PC-9 (cell line): ENCODE measurements around the gene HESX1. TPM values are rescaled to one million over a fixed set of nuclear protein-coding genes. Genes with fewer than 3 reads are reported as not detected.

ENCODE experiments used
- BruUV-seq: library from RNA; stranded (reverse); fragments of 400-500 nt; replicated peaks from 2 replicates; lab custom pipeline; 2021; lab: Mats Ljungman, UMichigan
- CTCF ChIA-PET: fragments of 300-600 bp; sonication (Branson Sonifier 250); formaldehyde crosslinking; loops from one replicate; lab custom pipeline; 2022; ENCODE audit warnings: antibody characterized with exemption; lab: Charles Lee
- POLR2A ChIA-PET: fragments of 300-600 bp; sonication (Branson Sonifier 250); formaldehyde crosslinking; loops from one replicate; lab custom pipeline; 2022; ENCODE audit warnings: antibody characterized with exemption; ENCODE audit not compliant: unreplicated experiment; lab: Charles Lee
- DNase-seq, 2 experiments: peaks; one replicate each; pipeline versions ENCODE4 v3.0.0 to v3.0.0-alpha.2; 2015 to 2022; ENCODE audit warnings: mixed read lengths in 1 of 2
- H2AFZ ChIP-seq: fragments of 200-600 bp; sonication (generic); 2 replicates; pipeline ENCODE4 v1.8.1; 2017; ENCODE audit warnings: antibody characterized with exemption
- H3F3A ChIP-seq: fragments of 200-600 bp; sonication (generic); 2 replicates; pipeline ENCODE4 v1.8.1; 2017; ENCODE audit warnings: antibody characterized with exemption, mild to moderate bottlenecking, low read depth; ENCODE audit not compliant: insufficient read depth
- H3K27ac ChIP-seq: fragments of 200-600 bp; sonication (generic); 2 replicates; pipeline ENCODE4 v1.6.1; 2016; ENCODE audit warnings: mixed run types
- H3K27me3 ChIP-seq: fragments of 200-600 bp; sonication (generic); 2 replicates; pipeline ENCODE4 v1.6.1; 2016; ENCODE audit warnings: low read depth, mixed run types; ENCODE audit not compliant: insufficient read depth
- H3K36me3 ChIP-seq: fragments of 200-600 bp; sonication (generic); 2 replicates; pipeline ENCODE4 v1.6.1; 2016; ENCODE audit warnings: low read depth, mixed run types
- H3K4me1 ChIP-seq: fragments of 200-600 bp; sonication (generic); replicated peaks from 2 replicates; pipeline ENCODE4 v1.6.1; 2016; ENCODE audit warnings: mixed run types; ENCODE audit not compliant: insufficient read depth
- H3K4me2 ChIP-seq: fragments of 200-600 bp; sonication (generic); 2 replicates; pipeline ENCODE4 v1.6.1; 2017; ENCODE audit warnings: mixed run types
- H3K4me3 ChIP-seq: fragments of 200-600 bp; sonication (generic); 2 replicates; pipeline ENCODE4 v1.6.1; 2016; ENCODE audit warnings: mixed run types
- H3K79me2 ChIP-seq: fragments of 200-600 bp; sonication (generic); 2 replicates; pipeline ENCODE4 v1.6.1; 2017; ENCODE audit warnings: low read depth, mixed run types
- H3K9me2 ChIP-seq: fragments of 200-600 bp; sonication (generic); 2 replicates; pipeline ENCODE4 v1.8.1; 2017; ENCODE audit warnings: mild to moderate bottlenecking; ENCODE audit not compliant: insufficient read depth
- H3K9me3 ChIP-seq: fragments of 200-600 bp; sonication (generic); 2 replicates; pipeline ENCODE4 v1.8.1; 2016; ENCODE audit warnings: low read depth; ENCODE audit not compliant: insufficient read depth
- H4K20me1 ChIP-seq: fragments of 200-600 bp; sonication (generic); 2 replicates; pipeline ENCODE4 v1.8.1; 2017; ENCODE audit not compliant: insufficient read depth
- CTCF ChIP-seq: fragments of 200-600 bp; sonication (generic); conservative IDR thresholded peaks from 2 replicates; pipeline ENCODE4 v1.6.1; 2017; ENCODE audit warnings: mixed run types, antibody characterized with exemption, mild to moderate bottlenecking, moderate library complexity
- EZH2 ChIP-seq: fragments of 200-600 bp; sonication (generic); IDR thresholded peaks from 2 replicates; pipeline ENCODE4 v1.8.0; 2017; ENCODE audit warnings: antibody characterized with exemption, low read depth
- intact Hi-C: fragments of 100-400 bp; cut with micrococcal nuclease; formaldehyde crosslinking; loops from one replicate; pipeline ENCODE4 v1.10.0; 2022; ENCODE audit not compliant: unreplicated experiment
- total RNA-seq: library from RNA; stranded (reverse); gene quantifications from 2 replicates; pipeline ENCODE4 v1.2.3, GENCODE V29; 2021

The HESX1 gene
- total RNA-seq, 1 experiment from 2014 or later: 4.4 TPM

- Histone ChIP-seq H3K79me2 (no peaks in the 10 kb centered on the region), H4K20me1 (no peaks in the 10 kb centered on the region)
- DNase-seq: peak in 1 of 2 experiments; percentile 50
Observed at GRCh38 chr3:57221883-57222282, 22.1 kb upstream of the HESX1 start.

GRCh38 chr3:57206423-57206822 is 6.6 kb upstream of the HESX1 start:
- POLR2A ChIA-PET: no interaction called here
- Histone ChIP-seq H3K9me3 (no peaks in the 10 kb centered on the region), H4K20me1 (no peaks in the 10 kb centered on the region), H2AFZ (no peak overlapping the region), H3K27ac (no peak overlapping the region), H3K4me2 (no peak overlapping the region), H3K79me2 (no peaks in the 10 kb centered on the region), H3K9me2 (no peaks in the 10 kb centered on the region), H3K4me3 (no peak overlapping the region), H3K4me1 (no peaks in the 10 kb centered on the region), H3K36me3 (no peaks in the 10 kb centered on the region), H3K27me3 (no peaks in the 10 kb centered on the region), H3F3A (no peaks in the 10 kb centered on the region)
- intact Hi-C loops: no loop called here
- TF ChIP-seq EZH2 (no peak), CTCF (no peak)
- no TSS peak for BruUV-seq
- CTCF ChIA-PET: no interaction called here
- DNase-seq: no peak

More at GRCh38 chr3:57221883-57222282, 22.1 kb upstream of the HESX1 start:
- intact Hi-C loops: loop anchor here (10.0 kb wide), 2 partner anchors 117 to 217 kb away; no protein-coding TSS in a partner anchor
- TF ChIP-seq EZH2 (no peak), CTCF (peak; percentile 60)
- no peaks in the 10 kb centered on the region for H3K36me3 ChIP-seq
- ChIA-PET CTCF (no interaction called here), POLR2A (interaction anchor here (0.7 kb wide), 1 partner anchor 8 kb away, joined by 3 read pairs; no protein-coding TSS in a partner anchor)
- H3K4me2 ChIP-seq: no peak overlapping the region
- no peaks in the 10 kb centered on the region for H3K9me3 ChIP-seq
- no peaks in the 10 kb centered on the region for H3K27me3 ChIP-seq
- no peak overlapping the region for H2AFZ ChIP-seq
- H3F3A ChIP-seq: peaks cover 5% of the 10 kb centered on the region
- peaks cover 9% of the 10 kb centered on the region; the same call in 1 of the 2 replicates for H3K4me1 ChIP-seq
- H3K27ac ChIP-seq: no peak overlapping the region
- H3K4me3 ChIP-seq: no peak overlapping the region
- no peaks in the 10 kb centered on the region for H3K9me2 ChIP-seq
- BruUV-seq: no TSS peak

GRCh38 chr3:57194641-57195040 is 5.1 kb downstream of the HESX1 start:
- Histone ChIP-seq H3K4me3 (no peak overlapping the region), H3K27me3 (no peaks in the 10 kb centered on the region), H3K9me3 (no peaks in the 10 kb centered on the region), H2AFZ (no peak overlapping the region), H3K79me2 (no peaks in the 10 kb centered on the region), H3F3A (peaks cover 5% of the 10 kb centered on the region; the same call in 1 of the 2 replicates), H3K36me3 (no peaks in the 10 kb centered on the region), H3K4me1 (peaks cover 15% of the 10 kb centered on the region), H4K20me1 (no peaks in the 10 kb centered on the region), H3K27ac (no peak overlapping the region), H3K4me2 (no peak overlapping the region), H3K9me2 (no peaks in the 10 kb centered on the region)
- CTCF ChIA-PET: no interaction called here
- POLR2A ChIA-PET: no interaction called here
- no peak for DNase-seq
- no TSS peak for BruUV-seq
- intact Hi-C loops: no loop called here
- no peak for TF ChIP-seq EZH2

- Histone ChIP-seq H3K27me3 (no peaks in the 10 kb centered on the region), H4K20me1 (no peaks in the 10 kb centered on the region), H3K9me3 (no peaks in the 10 kb centered on the region), H3K4me3 (no peak overlapping the region), H2AFZ (no peak overlapping the region), H3K4me2 (no peak overlapping the region), H3K9me2 (no peaks in the 10 kb centered on the region), H3F3A (0 out of 2 replicates have a peak, but pooled peaks cover under 1% of the 10 kb centered on the region), H3K79me2 (no peaks in the 10 kb centered on the region), H3K36me3 (no peaks in the 10 kb centered on the region), H3K4me1 (peaks cover 7% of the 10 kb centered on the region), H3K27ac (no peak overlapping the region)
- ChIA-PET CTCF (interaction anchor here (0.7 kb wide), 1 partner anchor 8 kb away, joined by 3 read pairs; no protein-coding TSS in a partner anchor), POLR2A (no interaction called here)
- no peak for DNase-seq
- TF ChIP-seq EZH2 (no peak), CTCF (no peak)
- intact Hi-C loops: no loop called here
- no TSS peak for BruUV-seq
Observed at GRCh38 chr3:57192028-57192427, 7.8 kb downstream of the HESX1 start.
